Measurements from ENCODE around the gene SPAG9. TPM values are rescaled to one million over a fixed set of nuclear protein-coding genes. Genes with fewer than 3 reads are reported as not detected.

SPAG9 gene
- total RNA-seq, 4 donors from 2014 or later: 81.2 to 99.9 (median 89.9) TPM

- intact Hi-C loops (cut with DNase I): no loop called here
- TF ChIP-seq POLR2A (IDR thresholded peaks at IDR 0.05; ENCODE audit: low read depth) (no peak), CTCF (IDR thresholded peaks at IDR 0.05) (no peak), POLR2AphosphoS5 (IDR thresholded peaks at IDR 0.05) (no peak), EP300 (IDR thresholded peaks at IDR 0.05) (no peak)
Measured at GRCh38 chr17:50927287-50927686, 193.4 kb downstream of the SPAG9 start.

DNA sequence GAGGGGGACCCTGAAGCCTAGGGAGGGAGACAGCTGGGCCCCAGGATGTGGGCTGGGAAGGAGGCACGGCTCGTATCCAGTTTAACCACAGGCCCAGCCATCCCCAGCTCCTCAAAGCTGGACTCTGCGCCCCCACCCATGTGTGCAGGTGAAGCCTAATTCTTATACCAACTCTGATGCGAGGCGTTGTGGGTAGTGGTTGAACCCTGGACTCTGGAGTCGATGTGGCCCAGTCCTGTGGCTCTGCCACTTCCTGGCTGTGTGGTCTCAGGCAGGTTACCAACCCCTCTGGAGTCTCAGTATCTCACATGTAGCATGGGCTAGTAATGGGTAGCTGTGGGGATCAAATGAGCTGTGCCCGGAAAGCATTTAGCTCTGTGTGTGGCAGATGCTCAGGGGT is 194.1 kb downstream of the SPAG9 start:
- Histone ChIP-seq H3K4me1 (peaks cover 19 to 49% (median 34%) of the 10 kb centered on the region in 4 donors), H3K4me3 (no peak overlapping the region), H3K36me3 (no peaks in the 10 kb centered on the region), H3K9me3 (no peaks in the 10 kb centered on the region), H3K27ac (replicated peaks in 1 of 4) (no peak overlapping the region), H3K27me3 (no peaks in the 10 kb centered on the region)
- no peak for DNase-seq (ENCODE audit: extremely low spot score)
- intact Hi-C loops (cut with DNase I): no loop called here
- TF ChIP-seq EP300 (IDR thresholded peaks at IDR 0.05): no peak
- no peak for TF ChIP-seq POLR2A (IDR thresholded peaks at IDR 0.05; ENCODE audit: low read depth)
- no peak for TF ChIP-seq CTCF (IDR thresholded peaks at IDR 0.05)
- TF ChIP-seq POLR2AphosphoS5 (IDR thresholded peaks at IDR 0.05): no peak
- WGBS: 97% methylated on average over 7 of the region's 7 CpGs

More at GRCh38 chr17:50927287-50927686, 193.4 kb downstream of the SPAG9 start:
- H3K36me3 ChIP-seq: no peaks in the 10 kb centered on the region
- WGBS: 100% methylated on average over 2 of the region's 4 CpGs
- no peak overlapping the region for H3K27ac ChIP-seq (replicated peaks in 1 of 4)
- H3K4me3 ChIP-seq: no peak overlapping the region
- DNase-seq (ENCODE audit: extremely low spot score): no peak
- H3K4me1 ChIP-seq: peaks cover 20 to 50% (median 37%) of the 10 kb centered on the region in 4 donors
- H3K9me3 ChIP-seq: no peaks in the 10 kb centered on the region
- H3K27me3 ChIP-seq: no peaks in the 10 kb centered on the region

DNA sequence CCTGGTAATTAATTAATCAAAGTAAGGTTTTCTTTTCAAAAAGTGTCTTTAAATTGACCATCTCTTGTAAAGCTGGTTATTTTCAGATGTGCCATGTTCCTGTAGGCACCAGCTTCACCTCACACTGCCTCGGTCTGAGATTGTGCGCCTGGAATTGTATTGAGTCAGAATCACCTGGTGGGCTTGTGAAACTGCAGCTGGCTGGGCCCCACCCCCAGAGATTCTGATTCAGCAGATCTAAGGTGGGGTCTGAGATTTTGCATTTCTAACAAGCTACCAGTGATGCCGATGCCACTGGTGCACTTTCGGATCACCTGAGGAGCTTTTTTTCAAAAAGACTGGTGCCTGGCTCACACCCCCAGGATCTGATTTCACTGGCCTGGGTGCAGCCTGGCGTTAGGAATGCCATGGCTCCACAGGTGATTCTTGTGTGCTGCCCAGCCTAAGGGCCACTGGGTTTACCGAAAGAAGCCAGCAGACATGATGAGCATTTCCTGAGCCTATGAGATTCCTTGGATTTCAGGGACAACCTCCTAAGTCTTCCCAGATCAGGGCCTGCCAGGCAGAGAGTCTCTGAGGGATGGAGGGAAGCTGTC is 195.3 kb downstream of the SPAG9 start:
- H3K27ac ChIP-seq (replicated peaks in 1 of 4): no peak overlapping the region
- no peak for DNase-seq (ENCODE audit: extremely low spot score)
- no peaks in the 10 kb centered on the region for H3K9me3 ChIP-seq
- H3K27me3 ChIP-seq: no peaks in the 10 kb centered on the region
- no peak overlapping the region for H3K4me3 ChIP-seq
- intact Hi-C loops (cut with DNase I): no loop called here
- no peak for TF ChIP-seq CTCF (IDR thresholded peaks at IDR 0.05)
- TF ChIP-seq POLR2AphosphoS5 (IDR thresholded peaks at IDR 0.05): no peak
- no peak for TF ChIP-seq POLR2A (IDR thresholded peaks at IDR 0.05; ENCODE audit: low read depth)
- no peak for TF ChIP-seq EP300 (IDR thresholded peaks at IDR 0.05)
- peaks cover 12 to 49% (median 34%) of the 10 kb centered on the region in 4 donors for H3K4me1 ChIP-seq
- H3K36me3 ChIP-seq: no peaks in the 10 kb centered on the region
- 77% methylated on average over 6 of the region's 6 CpGs for WGBS

DNA sequence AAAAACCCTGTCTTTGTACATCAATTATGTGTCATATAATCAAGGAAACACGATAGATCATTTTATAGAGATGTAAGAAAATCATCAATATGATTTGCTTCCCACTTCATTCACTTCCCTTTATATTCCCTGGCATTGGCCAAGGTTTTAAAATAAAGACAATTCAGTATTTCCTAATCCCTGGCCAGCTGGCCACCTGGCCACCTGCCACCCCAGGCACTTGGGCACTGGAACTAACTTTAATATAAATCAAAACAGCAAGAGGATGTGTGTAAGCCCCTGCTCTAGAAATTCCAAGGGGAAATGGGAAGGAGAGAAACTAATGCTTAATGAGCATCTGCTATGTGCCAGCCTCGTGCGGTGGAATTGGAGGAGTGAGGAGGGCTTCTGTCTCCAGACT is 195.9 kb downstream of the SPAG9 start:
- Histone ChIP-seq H3K4me3 (no peak overlapping the region), H3K4me1 (peaks cover 12 to 49% (median 34%) of the 10 kb centered on the region in 4 donors), H3K36me3 (no peaks in the 10 kb centered on the region), H3K9me3 (no peaks in the 10 kb centered on the region), H3K27ac (replicated peaks in 1 of 4) (no peak overlapping the region), H3K27me3 (no peaks in the 10 kb centered on the region)
- no peak for DNase-seq (ENCODE audit: extremely low spot score)
- 85% methylated on average over 3 of the region's 3 CpGs for WGBS
- no peak for TF ChIP-seq CTCF (IDR thresholded peaks at IDR 0.05)
- TF ChIP-seq EP300 (IDR thresholded peaks at IDR 0.05): no peak
- no peak for TF ChIP-seq POLR2A (IDR thresholded peaks at IDR 0.05; ENCODE audit: low read depth)
- TF ChIP-seq POLR2AphosphoS5 (IDR thresholded peaks at IDR 0.05): no peak
- intact Hi-C loops (cut with DNase I): no loop called here

DNA sequence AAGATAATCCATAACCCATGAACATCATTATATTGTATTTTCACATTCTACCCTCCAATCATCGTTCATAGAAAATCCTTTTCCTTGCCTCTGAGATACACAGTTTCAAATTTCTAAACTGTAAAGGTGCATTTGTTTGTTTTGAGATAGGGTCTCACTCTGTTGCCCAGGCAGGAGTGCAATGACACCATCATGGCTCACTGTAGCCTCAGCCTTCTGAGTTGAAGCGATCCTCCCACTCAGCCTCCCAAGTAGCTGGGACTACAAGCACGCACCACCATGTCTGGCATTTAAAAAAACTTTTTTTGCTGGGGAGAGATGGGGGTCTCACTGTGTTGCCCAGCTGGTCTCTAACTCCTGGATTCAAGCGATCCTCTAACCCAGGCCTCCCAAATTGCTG is 196.4 kb downstream of the SPAG9 start:
- intact Hi-C loops (cut with DNase I): no loop called here

More for the DNA sequence above, 196.4 kb downstream of the SPAG9 start:
- no peaks in the 10 kb centered on the region for H3K36me3 ChIP-seq
- H3K27me3 ChIP-seq: no peaks in the 10 kb centered on the region
- no peak for DNase-seq (ENCODE audit: extremely low spot score)
- H3K4me3 ChIP-seq: no peak overlapping the region
- 100% methylated on average over 4 of the region's 4 CpGs for WGBS
- peaks cover 16 to 49% (median 35%) of the 10 kb centered on the region in 4 donors for H3K4me1 ChIP-seq
- H3K9me3 ChIP-seq: no peaks in the 10 kb centered on the region
- no peak for TF ChIP-seq CTCF (IDR thresholded peaks at IDR 0.05)
- no peak for TF ChIP-seq EP300 (IDR thresholded peaks at IDR 0.05)
- TF ChIP-seq POLR2A (IDR thresholded peaks at IDR 0.05; ENCODE audit: low read depth): no peak
- no peak for TF ChIP-seq POLR2AphosphoS5 (IDR thresholded peaks at IDR 0.05)
- H3K27ac ChIP-seq (replicated peaks in 1 of 4): no peak overlapping the region
